Osteocyte (in vitro differentiated cells): ENCODE results near the gene NTS. TPM values are rescaled to one million over a fixed set of nuclear protein-coding genes. Genes with fewer than 3 reads are reported as not detected.

Experiments used
- DNase-seq: peaks from one replicate; pipeline ENCODE4 v3.0.0; 2021; ENCODE audit warnings: mixed read lengths; ENCODE audit not compliant: unreplicated experiment; ENCODE audit errors: extremely low spot score
- H3K27ac Mint-ChIP-seq: one replicate; pipeline ENCODE4 v1.8.0; 2021; ENCODE audit warnings: mild to moderate bottlenecking, mixed read lengths; ENCODE audit not compliant: unreplicated experiment
- H3K27me3 Mint-ChIP-seq: one replicate; pipeline ENCODE4 v1.8.0; 2021; ENCODE audit warnings: mixed read lengths; ENCODE audit not compliant: unreplicated experiment
- H3K36me3 Mint-ChIP-seq: one replicate; pipeline ENCODE4 v1.8.0; 2021; ENCODE audit warnings: mixed read lengths; ENCODE audit not compliant: unreplicated experiment
- H3K4me1 Mint-ChIP-seq: one replicate; pipeline ENCODE4 v1.8.0; 2021; ENCODE audit warnings: mixed read lengths; ENCODE audit not compliant: unreplicated experiment
- H3K4me3 Mint-ChIP-seq: one replicate; pipeline ENCODE4 v1.8.0; 2021; ENCODE audit warnings: mild to moderate bottlenecking, moderate library complexity, mixed read lengths; ENCODE audit not compliant: unreplicated experiment
- H3K9me3 Mint-ChIP-seq: one replicate; pipeline ENCODE4 v1.8.0; 2021; ENCODE audit warnings: mixed read lengths; ENCODE audit not compliant: unreplicated experiment
- CTCF ChIP-seq: fragments of 200-600 bp; sonication (generic); IDR thresholded peaks from 2 replicates; pipeline ENCODE4 v1.5.0; 2021; ENCODE audit warnings: antibody characterized with exemption, mild to moderate bottlenecking, moderate library complexity
- total RNA-seq: library from RNA; stranded (reverse); gene quantifications from 2 replicates; pipeline ENCODE4 v1.2.1, GENCODE V29; 2021

Gene NTS
- total RNA-seq, 1 donor from 2014 or later, result not detected

- no peak for DNase-seq
- Mint-ChIP-seq H3K27me3 (peaks cover 38% of the 10 kb centered on the region), H3K36me3 (no peaks in the 10 kb centered on the region), H3K4me3 (no peak overlapping the region), H3K9me3 (no peaks in the 10 kb centered on the region), H3K27ac (no peak overlapping the region), H3K4me1 (no peaks in the 10 kb centered on the region)
- TF ChIP-seq CTCF, result peak; percentile 83
Measured at GRCh38 chr12:85866986-85867776, 6.9 kb upstream of the NTS start.

- Mint-ChIP-seq H3K36me3 (no peaks in the 10 kb centered on the region), H3K27me3 (peaks cover 62% of the 10 kb centered on the region), H3K4me1 (no peaks in the 10 kb centered on the region), H3K4me3 (no peak overlapping the region), H3K27ac (no peak overlapping the region), H3K9me3 (no peaks in the 10 kb centered on the region)
- DNase-seq, result no peak
- peak; percentile 80 for TF ChIP-seq CTCF
Measured at GRCh38 chr12:85872497-85873091, 1.5 kb upstream of the NTS start.

GRCh38 chr12:85877459-85877858, 3.4 kb downstream of the NTS start:
- Mint-ChIP-seq H3K27ac (no peak overlapping the region), H3K4me3 (no peak overlapping the region), H3K27me3 (peaks cover 46% of the 10 kb centered on the region), H3K4me1 (no peaks in the 10 kb centered on the region), H3K9me3 (no peaks in the 10 kb centered on the region), H3K36me3 (no peaks in the 10 kb centered on the region)
- no peak for TF ChIP-seq CTCF
- no peak for DNase-seq

- H3K36me3 Mint-ChIP-seq, result no peaks in the 10 kb centered on the region
- no peak overlapping the region for H3K4me3 Mint-ChIP-seq
- TF ChIP-seq CTCF, result no peak
- no peak for DNase-seq
- no peaks in the 10 kb centered on the region for H3K4me1 Mint-ChIP-seq
- H3K27ac Mint-ChIP-seq, result no peak overlapping the region
- no peaks in the 10 kb centered on the region for H3K9me3 Mint-ChIP-seq
- peaks cover 43% of the 10 kb centered on the region for H3K27me3 Mint-ChIP-seq
Measured at GRCh38 chr12:85883763-85884162, 9.7 kb downstream of the NTS start.

- no peak for TF ChIP-seq CTCF
- Mint-ChIP-seq H3K4me3 (no peak overlapping the region), H3K36me3 (no peaks in the 10 kb centered on the region), H3K9me3 (no peaks in the 10 kb centered on the region), H3K4me1 (peaks cover 8% of the 10 kb centered on the region), H3K27ac (no peak overlapping the region), H3K27me3 (peaks cover 51% of the 10 kb centered on the region)
- DNase-seq, result no peak
Measured at GRCh38 chr12:85894653-85895052, 20.6 kb downstream of the NTS start.
